ENCODE data around the gene CASR.

The CASR gene

GRCh38 chr3:122324871-122325323 lies 141.4 kb downstream of the CASR start, which contains the start of gene CSTA:
Gene CSTA (plus strand): TSS chr3:122325248. CDS start chr3:122325293, 45 bp downstream.
- WGBS, 2 experiments (ENCODE audit: insufficient coverage in 2 of 2), result 88 to 89% methylated on average over 3 to 5 of the region's 6 CpGs
- H3K36me3 ChIP-seq (ENCODE audit: control insufficient read depth, insufficient read depth, low read length), result no peaks in the 10 kb centered on the region
- no peaks in the 10 kb centered on the region for H3K9me3 ChIP-seq (ENCODE audit: control insufficient read depth, low read length)
- H3K4me1 ChIP-seq (ENCODE audit: control insufficient read depth, insufficient read depth, low read length, poor library complexity, severe bottlenecking), result no peaks in the 10 kb centered on the region
- H3K4me3 ChIP-seq (ENCODE audit: extremely low read depth, insufficient read depth, low read length, poor library complexity, severe bottlenecking), result no peak within 1 kb of the TSS
- H3K27ac ChIP-seq (ENCODE audit: low read depth, low read length, severe bottlenecking), result no peak within 1 kb of the TSS

GRCh38 chr3:122325769-122326168 lies 142.3 kb downstream of the CASR start:
- no peak overlapping the region for H3K4me3 ChIP-seq (ENCODE audit: extremely low read depth, insufficient read depth, low read length, poor library complexity, severe bottlenecking)
- no peaks in the 10 kb centered on the region for H3K4me1 ChIP-seq (ENCODE audit: control insufficient read depth, insufficient read depth, low read length, poor library complexity, severe bottlenecking)
- WGBS, 2 experiments (ENCODE audit: insufficient coverage in 2 of 2), result 94% methylated on average over 3 of the region's 3 CpGs; no CpG with 5 or more reads in 1 of the 2 experiments
- H3K27ac ChIP-seq (ENCODE audit: low read depth, low read length, severe bottlenecking), result no peak overlapping the region
- no peaks in the 10 kb centered on the region for H3K36me3 ChIP-seq (ENCODE audit: control insufficient read depth, insufficient read depth, low read length)
- H3K9me3 ChIP-seq (ENCODE audit: control insufficient read depth, low read length), result no peaks in the 10 kb centered on the region

DNA sequence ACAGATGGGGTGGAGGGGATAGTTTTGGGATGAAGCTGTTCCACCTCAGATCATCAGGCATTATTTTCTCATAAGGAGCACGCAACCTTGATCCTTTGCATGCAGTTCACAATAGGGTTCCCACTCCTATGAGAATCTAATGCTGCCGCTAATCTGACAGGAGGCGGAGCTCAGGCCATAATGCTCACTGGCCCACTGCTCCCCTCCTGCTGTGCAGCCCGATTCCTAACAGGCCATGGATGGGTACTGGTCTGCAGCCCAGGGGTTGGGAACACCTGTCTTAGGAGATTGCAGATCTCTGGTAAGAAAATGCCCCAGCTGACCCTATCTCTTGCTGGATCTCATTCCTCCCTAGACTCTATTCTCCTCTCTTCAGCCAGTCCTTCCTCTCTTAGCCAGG lies 148.4 kb downstream of the CASR start:
- no peaks in the 10 kb centered on the region for H3K4me1 ChIP-seq (ENCODE audit: control insufficient read depth, insufficient read depth, low read length, poor library complexity, severe bottlenecking)
- H3K27ac ChIP-seq (ENCODE audit: low read depth, low read length, severe bottlenecking), result no peak overlapping the region
- H3K36me3 ChIP-seq (ENCODE audit: control insufficient read depth, insufficient read depth, low read length), result no peaks in the 10 kb centered on the region
- H3K4me3 ChIP-seq (ENCODE audit: extremely low read depth, insufficient read depth, low read length, poor library complexity, severe bottlenecking), result no peak overlapping the region
- no peaks in the 10 kb centered on the region for H3K9me3 ChIP-seq (ENCODE audit: control insufficient read depth, low read length)
- 74 to 80% methylated on average over 3 to 4 of the region's 4 CpGs for WGBS, 2 experiments (ENCODE audit: insufficient coverage in 2 of 2)

DNA sequence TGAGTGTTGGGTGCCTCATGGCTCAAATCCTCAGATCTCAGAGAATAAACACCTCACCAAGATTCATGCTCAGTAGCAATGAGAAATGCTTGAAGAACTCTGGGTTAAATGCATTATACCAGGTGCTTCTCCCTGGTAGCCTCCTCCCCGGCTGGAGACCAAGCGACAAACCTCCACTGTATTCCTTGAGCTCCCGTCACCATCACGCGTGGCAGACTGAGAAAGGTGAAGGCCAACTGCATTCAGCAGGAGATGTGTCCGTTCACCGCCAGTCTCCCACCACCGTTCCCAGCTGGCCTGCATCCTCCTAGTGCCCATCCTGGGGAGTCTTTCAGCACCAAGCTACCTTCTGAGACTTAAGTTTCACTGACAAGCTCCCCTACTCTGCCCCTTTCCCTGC lies 149.1 kb downstream of the CASR start:
- Histone ChIP-seq H3K9me3 (ENCODE audit: control insufficient read depth, low read length) (no peaks in the 10 kb centered on the region), H3K27ac (ENCODE audit: low read depth, low read length, severe bottlenecking) (no peak overlapping the region), H3K36me3 (ENCODE audit: control insufficient read depth, insufficient read depth, low read length) (no peaks in the 10 kb centered on the region), H3K4me3 (ENCODE audit: extremely low read depth, insufficient read depth, low read length, poor library complexity, severe bottlenecking) (no peak overlapping the region), H3K4me1 (ENCODE audit: control insufficient read depth, insufficient read depth, low read length, poor library complexity, severe bottlenecking) (no peaks in the 10 kb centered on the region)
- WGBS, 2 experiments (ENCODE audit: insufficient coverage in 2 of 2), result 94 to 95% methylated on average over 8 of the region's 8 CpGs
